Keratinocyte (primary cell): ENCODE measurements around the gene BNIP3. TPM values are rescaled to one million over a fixed set of nuclear protein-coding genes. Genes with fewer than 3 reads are reported as not detected.

Experiments
- DNase-seq: peaks from one replicate; pipeline ENCODE4 v3.0.0-alpha.2; 2011; ENCODE audit warnings: low read depth, missing footprints, low spot score
- FAIRE-seq: peaks from 2 replicates; lab custom pipeline; 2011; peaks lifted over from hg19 to GRCh38; lab: Jason Lieb, UNC
- H2AFZ ChIP-seq: 2 replicates; pipeline ENCODE4 v1.6.0; 2012; ENCODE audit warnings: low read length, control low read depth, inconsistent platforms; ENCODE audit not compliant: control insufficient read depth
- H3K27ac ChIP-seq: 2 replicates; pipeline ENCODE4 v1.5.1; 2011; ENCODE audit warnings: low read length; ENCODE audit not compliant: control insufficient read depth, insufficient read depth
- H3K27me3 ChIP-seq: 3 replicates; pipeline ENCODE4 v1.6.0; 2011; ENCODE audit warnings: low read length; ENCODE audit not compliant: control insufficient read depth, insufficient read depth; ENCODE audit errors: extremely low read depth
- H3K36me3 ChIP-seq, 2 experiments: 2 replicates in 1 of 2; 3 replicates in 1 of 2; pipeline ENCODE4 v1.5.1; 2011; ENCODE audit warnings: low read length in 2 of 2, mild to moderate bottlenecking in 1 of 2; ENCODE audit not compliant: control insufficient read depth in 2 of 2, insufficient read depth in 2 of 2; ENCODE audit errors: extremely low read depth in 1 of 2
- H3K4me1 ChIP-seq: 3 replicates; pipeline ENCODE4 v1.5.1; 2011; ENCODE audit warnings: low read length; ENCODE audit not compliant: control insufficient read depth, insufficient read depth; ENCODE audit errors: extremely low read depth
- H3K4me2 ChIP-seq: 3 replicates; pipeline ENCODE4 v1.6.0; 2011; ENCODE audit warnings: low read depth, low read length; ENCODE audit not compliant: control insufficient read depth, insufficient read depth; ENCODE audit errors: extremely low read depth
- H3K4me3 ChIP-seq, 3 experiments: fragments of 200-600 bp in 1 of 3; sonication (generic) in 1 of 3; 2 replicates in 2 of 3; 3 replicates in 1 of 3; pipeline ENCODE4 v1.5.1; 2011 to 2016; ENCODE audit warnings: low read length in 3 of 3, mild to moderate bottlenecking in 3 of 3, control low read depth in 2 of 3, inconsistent platforms in 1 of 3, low read depth in 1 of 3, mixed read lengths in 1 of 3, mixed run types in 1 of 3, moderate library complexity in 1 of 3; ENCODE audit not compliant: control insufficient read depth in 2 of 3, insufficient read depth in 2 of 3; ENCODE audit errors: extremely low read depth in 1 of 3
- H3K79me2 ChIP-seq: 2 replicates; pipeline ENCODE4 v1.6.0; 2012; ENCODE audit warnings: low read length; ENCODE audit not compliant: control insufficient read depth, insufficient read depth
- H3K9ac ChIP-seq: 3 replicates; pipeline ENCODE4 v1.6.0; 2011; ENCODE audit warnings: low read length; ENCODE audit not compliant: control insufficient read depth, insufficient read depth; ENCODE audit errors: extremely low read depth
- H3K9me1 ChIP-seq: 3 replicates; pipeline ENCODE4 v1.6.0; 2011; ENCODE audit warnings: low read length; ENCODE audit not compliant: control insufficient read depth, insufficient read depth; ENCODE audit errors: extremely low read depth
- H3K9me3 ChIP-seq: 2 replicates; pipeline ENCODE4 v1.5.1; 2012; ENCODE audit warnings: low read depth, low read length; ENCODE audit not compliant: control insufficient read depth
- H4K20me1 ChIP-seq: 3 replicates; pipeline ENCODE4 v1.6.0; 2011; ENCODE audit warnings: low read length; ENCODE audit not compliant: control insufficient read depth, insufficient read depth; ENCODE audit errors: extremely low read depth
- EZH2 ChIP-seq: IDR thresholded peaks from one replicate; pipeline ENCODE4 v1.6.1; 2012; ENCODE audit warnings: inconsistent platforms, mild to moderate bottlenecking, low read length, moderate library complexity
- dilution Hi-C: fragments of 300-500 bp; cut with MboI; formaldehyde crosslinking; loops from one replicate; pipeline ENCODE4 v1.7.0; 2020; ENCODE audit warnings: low sequenced_read_pairs; ENCODE audit not compliant: extremely low pct_ligation_motif_present
- polyA plus RNA-seq, 5 experiments: library from polyadenylated mRNA; depleted of rRNA in 3 of 5; stranded (reverse) in 3 of 5; stranded (forward) in 1 of 5; unstranded in 1 of 5; fragments of >200 nt; gene quantifications; 1 replicate in 1 of 5; 2 replicates in 3 of 5; 3 replicates in 1 of 5; pipeline versions ENCODE4 v1.2.1 to v1.2.3, GENCODE V29; 2011 to 2012; ENCODE audit warnings: missing spikeins in 2 of 5, low read depth in 1 of 5, low replicate concordance in 1 of 5
- TF ChIP-seq, protein P1 (sequence below), 3 experiments: IDR thresholded peaks in 1 of 3; conservative IDR thresholded peaks in 1 of 3; optimal IDR thresholded peaks in 1 of 3; 2 replicates in 2 of 3; 3 replicates in 1 of 3; pipeline versions ENCODE3 to v1.5.1; 2011; ENCODE audit warnings: low read length in 3 of 3, mild to moderate bottlenecking in 3 of 3, moderate library complexity in 2 of 3, control low read depth in 1 of 3, inconsistent platforms in 1 of 3; ENCODE audit not compliant: insufficient read depth in 2 of 3; ENCODE audit errors: extremely low read depth in 1 of 3

BNIP3 gene
- polyA plus RNA-seq, 1 donor (not counting 4 experiments of a cell fraction or from before 2014, with no cell fraction given), result 77.9 TPM

DNA sequence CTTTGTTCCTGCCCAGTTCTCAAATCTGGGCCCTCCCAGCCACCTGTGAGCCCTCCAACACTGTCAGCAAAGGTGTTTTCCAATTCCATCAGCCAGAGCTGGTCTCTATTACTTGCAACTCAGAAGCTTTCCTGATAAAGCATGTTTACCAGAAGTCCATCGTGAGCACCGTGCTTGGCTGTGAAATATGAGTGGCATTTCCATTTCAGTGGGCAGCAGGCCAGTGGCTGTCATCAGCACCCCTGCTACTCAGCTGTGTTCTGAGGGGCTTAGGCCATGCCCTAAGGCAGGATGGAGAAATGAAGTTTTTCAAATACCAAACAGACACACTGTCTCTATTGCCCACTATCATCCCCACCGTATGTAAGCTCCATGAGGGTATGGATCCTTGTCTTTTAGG, 12.7 kb upstream of the BNIP3 start:
- Histone ChIP-seq H3K9me3 (no peaks in the 10 kb centered on the region), H3K4me2 (no peak overlapping the region), H3K27me3 (no peaks in the 10 kb centered on the region), H3K4me3 (no peak overlapping the region), H2AFZ (no peak overlapping the region), H3K4me1 (peaks cover 6% of the 10 kb centered on the region), H3K9ac (no peak overlapping the region), H3K79me2 (no peaks in the 10 kb centered on the region), H3K27ac (no peak overlapping the region), H3K36me3 (no peaks in the 10 kb centered on the region), H3K9me1 (no peaks in the 10 kb centered on the region), H4K20me1 (no peaks in the 10 kb centered on the region)
- no peak for FAIRE-seq
- no peak for DNase-seq
- dilution Hi-C loops, result no loop called here
- TF ChIP-seq EZH2, result no peak
- TF ChIP-seq, protein P1, sequence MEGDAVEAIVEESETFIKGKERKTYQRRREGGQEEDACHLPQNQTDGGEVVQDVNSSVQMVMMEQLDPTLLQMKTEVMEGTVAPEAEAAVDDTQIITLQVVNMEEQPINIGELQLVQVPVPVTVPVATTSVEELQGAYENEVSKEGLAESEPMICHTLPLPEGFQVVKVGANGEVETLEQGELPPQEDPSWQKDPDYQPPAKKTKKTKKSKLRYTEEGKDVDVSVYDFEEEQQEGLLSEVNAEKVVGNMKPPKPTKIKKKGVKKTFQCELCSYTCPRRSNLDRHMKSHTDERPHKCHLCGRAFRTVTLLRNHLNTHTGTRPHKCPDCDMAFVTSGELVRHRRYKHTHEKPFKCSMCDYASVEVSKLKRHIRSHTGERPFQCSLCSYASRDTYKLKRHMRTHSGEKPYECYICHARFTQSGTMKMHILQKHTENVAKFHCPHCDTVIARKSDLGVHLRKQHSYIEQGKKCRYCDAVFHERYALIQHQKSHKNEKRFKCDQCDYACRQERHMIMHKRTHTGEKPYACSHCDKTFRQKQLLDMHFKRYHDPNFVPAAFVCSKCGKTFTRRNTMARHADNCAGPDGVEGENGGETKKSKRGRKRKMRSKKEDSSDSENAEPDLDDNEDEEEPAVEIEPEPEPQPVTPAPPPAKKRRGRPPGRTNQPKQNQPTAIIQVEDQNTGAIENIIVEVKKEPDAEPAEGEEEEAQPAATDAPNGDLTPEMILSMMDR (optimal IDR thresholded peaks at IDR 0.05 in 1 of 3, IDR thresholded peaks at IDR 0.05 in 1 of 3, conservative IDR thresholded peaks at IDR 0.05 in 1 of 3; ENCODE audit: extremely low read depth in 1 of 3, insufficient read depth in 2 of 3, low read length in 3 of 3), result no peak

DNA sequence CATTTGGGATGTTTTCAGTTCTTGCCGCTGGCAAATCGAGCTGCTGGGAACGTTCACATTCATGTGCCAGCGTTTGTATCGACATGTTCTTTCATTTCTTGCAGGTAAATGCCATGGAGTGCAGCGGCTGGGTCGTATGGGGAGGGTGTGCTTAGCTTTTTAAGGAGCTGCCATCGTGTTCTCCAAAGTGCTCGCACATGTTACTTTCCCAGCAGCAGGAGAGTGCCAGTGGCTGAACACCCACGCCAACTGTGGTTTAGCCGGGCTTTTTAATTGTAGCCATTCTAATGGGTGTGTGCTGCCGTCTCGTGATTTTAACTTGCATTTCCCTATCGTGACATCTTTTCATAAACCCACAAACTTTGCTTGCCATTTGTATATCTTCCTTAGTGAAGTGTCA, 11.6 kb upstream of the BNIP3 start:
- Histone ChIP-seq H3K4me3 (no peak overlapping the region), H3K4me1 (peaks cover 6% of the 10 kb centered on the region), H3K27ac (no peak overlapping the region), H3K9ac (no peak overlapping the region), H3K9me3 (no peaks in the 10 kb centered on the region), H3K4me2 (no peak overlapping the region), H3K36me3 (no peaks in the 10 kb centered on the region), H3K27me3 (no peaks in the 10 kb centered on the region), H4K20me1 (no peaks in the 10 kb centered on the region), H3K9me1 (no peaks in the 10 kb centered on the region), H2AFZ (no peak overlapping the region), H3K79me2 (no peaks in the 10 kb centered on the region)
- no peak for TF ChIP-seq EZH2
- TF ChIP-seq, protein P1 (optimal IDR thresholded peaks at IDR 0.05 in 1 of 3, IDR thresholded peaks at IDR 0.05 in 1 of 3, conservative IDR thresholded peaks at IDR 0.05 in 1 of 3; ENCODE audit: extremely low read depth in 1 of 3, insufficient read depth in 2 of 3, low read length in 3 of 3), result no peak
- FAIRE-seq (no peak), DNase-seq (no peak)
- dilution Hi-C loops, result no loop called here
